Psoas muscle (tissue), 8 donors: Measurements from ENCODE around the gene IL9. TPM values are rescaled to one million over a fixed set of nuclear protein-coding genes. Genes with fewer than 3 reads are reported as not detected.

Experiments
- ATAC-seq, 4 donors: fragments of 200-7000 bp; cut with Tn5 transposase; one replicate each; pipeline ENCODE4 v1.9.1; 2020; ENCODE audit warnings: moderate library complexity in 3 of 4, mild to moderate bottlenecking in 2 of 4
- DNase-seq, 2 donors: peaks; one replicate each; pipeline ENCODE4 v3.0.0-alpha.2; 2020
- H3K27ac ChIP-seq: fragments of 200-600 bp; one replicate; pipeline ENCODE4 v1.8.0; 2022
- H3K27me3 ChIP-seq, 3 donors: fragments of 200-600 bp in 1 of 3; one replicate each; pipeline versions ENCODE4 v1.6.1 to v1.8.0; 2013 to 2022; ENCODE audit warnings: low read length in 2 of 3, mild to moderate bottlenecking in 2 of 3, moderate library complexity in 1 of 3; ENCODE audit not compliant: insufficient read depth in 3 of 3
- H3K36me3 ChIP-seq, 2 donors: fragments of 200-600 bp in 1 of 2; one replicate each; pipeline versions ENCODE4 v1.6.1 to v1.8.0; 2013 to 2022; ENCODE audit warnings: low read depth in 1 of 2, mild to moderate bottlenecking in 1 of 2, moderate library complexity in 1 of 2; ENCODE audit not compliant: insufficient read depth in 1 of 2
- H3K4me1 ChIP-seq: fragments of 200-600 bp; one replicate; pipeline ENCODE4 v1.8.0; 2022
- H3K4me3 ChIP-seq: fragments of 200-600 bp; one replicate; pipeline ENCODE4 v1.8.0; 2022; ENCODE audit warnings: mild to moderate bottlenecking
- H3K9me3 ChIP-seq: fragments of 200-600 bp; one replicate; pipeline ENCODE4 v1.8.0; 2022
- CTCF ChIP-seq: fragments of 200-600 bp; IDR thresholded peaks from one replicate; pipeline ENCODE4 v1.8.0; 2022; ENCODE audit warnings: antibody characterized with exemption
- WGBS, 3 donors: extraction: QIAGEN DNeasy Blood & Tissue Kit; methylation state at CpG; one replicate each; pipeline versions ENCODE4 v1.1.6 to v1.1.7; 2013; 5-methylcytosine and 5-hydroxymethylcytosine counted together
- intact Hi-C, 2 donors: fragments of 100-400 bp; cut with DNase I; formaldehyde crosslinking; loops; one replicate each; pipeline versions ENCODE4 v1.11.0 to v1.14.2; 2022
- polyA plus RNA-seq, 3 donors: library from polyadenylated mRNA; stranded (reverse); fragments of 200-250 nt; gene quantifications; one replicate each; pipeline ENCODE4 v1.2.3, GENCODE V29; 2013
- total RNA-seq, 4 donors: library from RNA; stranded (reverse); fragmentation: NEBNext Ultra II Directional in 2 of 4; extraction: Animal tissue kit (Norgen Biotek cat#: 25700) in 2 of 4; gene quantifications; one replicate each; pipeline versions ENCODE4 v1.2.1 to v1.2.4, GENCODE V29; 2021 to 2023
- donor health status: healthy with polysubstance abuse.
- donor health status: DM: no; HTN: no; CAD: no; lungs with moderate emphysema.
- donor health status: Bipolar disorder and iron deficiency.
- donor health status: healthy.
- donor health status: DM: yes; HTN: yes; CAD: no.
- donor health status: DM: no; HTN: no; CAD: no.
- donor health status: DM: no; HTN: no; CAD: no.
- donor health status: DM: yes; HTN: yes; CAD: no.

Gene IL9
- total and polyA plus RNA-seq, 7 donors: not detected

- H3K4me1 ChIP-seq: no peaks in the 10 kb centered on the region
- no peaks in the 10 kb centered on the region for H3K27me3 ChIP-seq
- WGBS, 3 donors: 84 to 86% (median 85%) methylated on average over 2 of the region's 2 CpGs
- intact Hi-C loops: no loop called here
- no peaks in the 10 kb centered on the region for H3K36me3 ChIP-seq
- no peak for TF ChIP-seq CTCF
- no peak overlapping the region for H3K4me3 ChIP-seq
- ATAC-seq (no peak), DNase-seq (no peak)
- H3K9me3 ChIP-seq: no peaks in the 10 kb centered on the region
- no peak overlapping the region for H3K27ac ChIP-seq
These were observed 46.1 kb upstream of the IL9 start for GRCh38 chr5:135941711-135942110.

- ATAC-seq (no peak), DNase-seq (no peak)
- H3K4me3 ChIP-seq: no peak overlapping the region
- H3K4me1 ChIP-seq: no peaks in the 10 kb centered on the region
- H3K27ac ChIP-seq: no peak overlapping the region
- no peak for TF ChIP-seq CTCF
- intact Hi-C loops: no loop called here
- H3K9me3 ChIP-seq: no peaks in the 10 kb centered on the region
- H3K27me3 ChIP-seq: peaks cover 0 to 2% (median 0%) of the 10 kb centered on the region in 3 donors
- no peaks in the 10 kb centered on the region for H3K36me3 ChIP-seq
- 87 to 92% (median 89%) methylated on average over 5 of the region's 5 CpGs for WGBS, 3 donors
These were observed 41.7 kb upstream of the IL9 start for GRCh38 chr5:135937245-135937911.

DNA sequence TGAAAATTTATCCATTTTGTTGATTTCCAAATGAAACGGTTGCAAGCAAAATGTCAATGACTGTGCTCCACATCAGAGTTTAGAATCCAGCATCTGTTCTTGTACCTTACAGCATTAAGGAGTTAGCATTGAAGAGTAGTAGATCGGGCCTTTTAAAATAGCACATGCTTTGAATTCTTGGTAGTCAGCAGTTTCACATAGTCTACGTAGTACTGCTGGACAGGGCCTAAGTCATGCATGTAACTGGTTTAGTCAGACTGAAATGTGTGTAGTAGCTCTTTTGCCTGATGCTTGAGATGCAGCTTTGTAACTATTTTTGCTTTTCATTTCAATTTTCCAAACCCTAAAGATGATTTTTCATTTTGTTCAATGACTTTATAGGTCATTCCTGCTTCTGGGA lies 39.3 kb upstream of the IL9 start:
- H3K27ac ChIP-seq: no peak overlapping the region
- H3K36me3 ChIP-seq: no peaks in the 10 kb centered on the region
- DNase-seq (no peak), ATAC-seq (peak in 2 of 4 donors; percentile 46 to 77)
- no peaks in the 10 kb centered on the region for H3K4me1 ChIP-seq
- H3K27me3 ChIP-seq: peaks cover 6 to 14% (median 6%) of the 10 kb centered on the region in 3 donors
- no peaks in the 10 kb centered on the region for H3K9me3 ChIP-seq
- no peak overlapping the region for H3K4me3 ChIP-seq
- 25 to 44% (median 37%) methylated on average over 3 of the region's 3 CpGs for WGBS, 3 donors
- no peak for TF ChIP-seq CTCF
- intact Hi-C loops: no loop called here

DNA sequence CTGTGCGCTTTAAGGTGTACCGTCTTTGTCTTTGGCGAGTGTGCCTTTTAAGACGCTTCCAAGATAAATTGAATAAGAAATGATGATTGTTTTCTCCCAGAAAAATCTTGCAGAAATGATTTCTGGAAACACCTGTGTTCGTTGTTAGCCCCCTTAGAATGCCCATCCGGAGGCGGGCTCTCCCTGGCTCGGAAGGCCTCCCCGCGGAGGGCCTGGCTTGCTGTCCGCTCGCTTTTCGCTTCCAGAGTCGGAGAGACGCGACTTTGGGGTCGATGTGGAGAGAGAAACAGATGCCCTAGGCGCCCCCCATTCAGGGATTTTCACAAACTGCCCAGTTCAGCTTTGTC lies 35.3 kb upstream of the IL9 start:
- H3K4me1 ChIP-seq: no peaks in the 10 kb centered on the region
- peaks cover 6 to 54% (median 9%) of the 10 kb centered on the region in 3 donors for H3K27me3 ChIP-seq
- H3K4me3 ChIP-seq: no peak overlapping the region
- no peaks in the 10 kb centered on the region for H3K36me3 ChIP-seq
- no peak overlapping the region for H3K27ac ChIP-seq
- intact Hi-C loops: no loop called here
- H3K9me3 ChIP-seq: no peaks in the 10 kb centered on the region
- ATAC-seq (no peak), DNase-seq (no peak)
- TF ChIP-seq CTCF: no peak
- WGBS, 3 donors: 57 to 72% (median 61%) methylated on average over 18 of the region's 18 CpGs
